NCI-H2107 (cell line): ENCODE data around the gene CACNA2D4.

Source experiments
- DNase-seq: peaks from one replicate; lab custom pipeline; 2025; lab: John Stamatoyannopoulos, UW

CACNA2D4 gene

DNA sequence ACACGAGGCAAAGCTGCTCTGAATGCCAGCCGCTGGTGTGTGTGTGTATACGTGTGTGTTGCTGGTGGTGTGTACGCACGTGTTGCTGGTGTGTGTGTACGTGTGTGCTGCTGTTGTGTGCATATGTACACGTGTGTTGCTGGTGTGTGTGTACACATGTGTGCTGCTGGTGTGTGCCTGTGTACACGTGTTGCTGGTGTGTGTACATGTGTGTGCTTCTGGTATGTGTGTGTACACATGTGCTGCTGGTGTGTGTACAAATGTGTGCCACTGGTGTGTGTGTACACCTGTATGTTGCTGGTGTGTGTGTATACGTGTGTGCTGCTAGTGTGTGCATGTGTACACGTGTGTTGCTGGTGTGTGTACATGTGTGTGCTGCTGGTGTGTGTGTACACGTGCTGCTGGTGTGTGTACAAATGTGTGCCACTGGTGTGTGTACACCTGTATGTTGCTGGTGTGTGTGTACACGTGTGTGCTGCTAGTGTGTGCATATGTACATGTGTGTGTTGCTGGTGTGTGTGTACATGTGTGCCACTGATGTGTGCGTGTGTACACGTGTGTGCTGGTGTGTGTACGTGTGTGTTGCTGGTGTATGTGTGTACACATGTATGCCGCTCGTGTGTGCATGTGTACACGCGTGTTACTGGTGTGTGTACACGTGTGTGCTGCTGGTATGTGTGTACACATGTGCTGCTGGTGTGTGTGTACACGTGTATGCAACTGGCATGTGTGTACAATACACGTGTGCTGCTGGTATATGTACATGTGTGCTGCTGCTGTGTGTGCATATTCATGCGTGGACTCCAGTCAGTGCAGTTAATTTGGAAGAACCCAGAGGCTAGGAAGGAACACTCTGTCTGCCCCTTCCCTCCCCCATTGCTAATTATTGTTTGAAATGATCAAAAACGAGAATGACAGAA is 47.2 kb downstream of the CACNA2D4 start:
- DNase-seq = no peak

DNA sequence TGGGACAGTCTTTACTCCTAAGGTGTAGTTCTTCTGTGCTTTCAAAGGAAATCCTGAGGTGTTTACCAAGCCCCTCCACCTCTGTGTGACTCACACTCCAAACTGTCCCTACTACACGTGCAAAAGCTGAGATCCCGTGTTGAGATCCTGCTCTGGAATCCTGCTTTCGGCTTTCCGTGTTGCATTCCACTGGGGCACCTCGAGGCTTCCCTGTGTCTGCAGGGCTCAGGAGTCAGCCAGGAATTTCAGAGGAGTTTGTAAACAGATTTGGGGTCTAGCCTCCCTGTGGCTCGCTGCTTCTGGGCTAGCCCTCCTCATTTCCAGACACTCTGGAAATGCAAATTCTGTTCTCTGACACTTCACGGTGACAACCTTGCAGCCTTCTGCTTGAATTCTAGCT is 48.4 kb downstream of the CACNA2D4 start:
- no peak for DNase-seq

DNA sequence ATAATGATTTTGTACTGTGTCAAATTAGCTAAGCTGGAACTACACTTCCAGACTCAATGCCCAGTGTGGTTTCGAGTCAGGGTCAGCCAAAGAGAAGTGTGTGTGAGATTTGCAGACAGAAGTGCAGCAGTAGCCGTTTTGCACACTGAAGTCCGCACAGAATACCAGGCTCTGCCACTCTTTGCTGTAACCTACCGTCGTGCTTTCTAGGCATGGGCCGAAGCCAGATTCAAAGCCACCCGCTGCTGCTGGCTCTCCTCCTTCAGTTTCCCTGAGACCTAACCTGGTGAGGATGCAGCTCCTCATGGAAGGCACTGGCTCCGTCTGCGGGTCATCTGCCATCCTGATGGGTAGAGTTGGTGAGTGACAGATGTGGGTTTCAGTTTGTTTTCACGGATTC is 49.3 kb downstream of the CACNA2D4 start:
- no peak for DNase-seq

- DNase-seq = no peak
Measured at GRCh38 chr12:1865284-1865866, 53.1 kb downstream of the CACNA2D4 start.

- DNase-seq = no peak
Measured at GRCh38 chr12:1864867-1865266, 53.6 kb downstream of the CACNA2D4 start.

- DNase-seq = no peak
Measured at GRCh38 chr12:1864456-1864855, 54.0 kb downstream of the CACNA2D4 start.

- DNase-seq = no peak
Measured at GRCh38 chr12:1863823-1864222, 54.6 kb downstream of the CACNA2D4 start.

GRCh38 chr12:1862973-1863372 is 55.5 kb downstream of the CACNA2D4 start:
- no peak for DNase-seq

GRCh38 chr12:1859643-1860042 is 58.8 kb downstream of the CACNA2D4 start:
- DNase-seq = no peak

- no peak for DNase-seq
Measured at GRCh38 chr12:1858456-1858855, 60.0 kb downstream of the CACNA2D4 start.

- no peak for DNase-seq
Measured at GRCh38 chr12:1857821-1858220, 60.6 kb downstream of the CACNA2D4 start.

DNA sequence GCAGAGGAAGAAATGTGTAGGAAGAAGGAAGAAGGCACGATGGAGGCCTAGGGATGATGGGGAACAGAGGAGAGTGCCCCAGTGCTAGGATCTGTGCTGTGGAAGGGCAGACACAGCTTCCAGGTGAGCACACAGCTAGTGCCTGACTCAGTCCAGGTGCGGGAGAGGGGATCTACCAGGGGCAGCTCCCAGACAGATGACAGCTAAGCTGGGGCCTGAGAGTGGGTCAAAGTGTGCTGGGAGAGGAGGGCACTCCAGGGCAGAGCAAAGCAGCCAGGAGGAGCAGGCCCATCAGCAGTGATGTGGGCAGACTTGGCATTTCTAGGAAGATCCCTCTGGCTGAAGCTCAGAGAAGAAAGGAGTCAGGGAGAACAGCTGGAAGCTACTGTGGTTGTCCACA is 61.4 kb downstream of the CACNA2D4 start:
- no peak for DNase-seq

DNA sequence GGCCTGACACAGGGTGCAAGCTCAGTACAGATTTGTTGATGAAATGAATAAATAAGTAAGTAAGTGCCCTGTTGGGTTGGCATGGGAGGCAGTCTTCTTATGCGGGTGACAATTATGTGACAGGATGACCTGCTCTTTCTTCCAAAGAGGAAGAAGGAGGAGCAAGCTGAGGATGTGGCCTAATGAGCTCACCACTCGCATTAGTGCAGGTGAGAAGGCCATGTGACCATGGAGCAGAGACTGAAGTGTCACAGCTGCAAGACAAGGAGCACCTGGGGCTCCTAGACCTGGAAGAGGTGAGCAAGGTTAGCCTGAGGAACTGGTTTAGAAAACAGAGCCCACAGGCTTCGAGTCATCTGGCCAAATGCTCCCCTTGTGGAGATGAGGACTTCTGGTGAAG is 63.2 kb downstream of the CACNA2D4 start:
- no peak for DNase-seq

DNA sequence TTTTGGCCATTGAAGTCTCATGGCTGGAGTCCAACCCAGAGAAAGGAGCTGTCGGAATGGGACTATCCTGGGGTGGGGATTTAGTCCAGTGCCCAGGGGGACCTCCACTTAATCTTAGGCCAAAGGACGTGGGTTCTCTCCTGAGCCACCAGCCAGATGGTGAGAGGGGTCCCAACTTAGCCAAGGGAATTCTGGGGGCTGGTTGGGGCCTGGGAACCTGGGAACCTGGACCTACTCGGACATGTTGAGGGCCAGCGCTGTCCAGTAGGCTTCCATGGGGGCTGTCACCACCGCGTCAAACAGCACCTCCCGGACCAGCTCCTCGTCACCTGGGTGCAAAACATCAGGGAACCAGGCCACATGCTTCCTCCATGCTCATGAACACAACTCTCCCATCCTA is 64.7 kb downstream of the CACNA2D4 start:
- DNase-seq = no peak

DNA sequence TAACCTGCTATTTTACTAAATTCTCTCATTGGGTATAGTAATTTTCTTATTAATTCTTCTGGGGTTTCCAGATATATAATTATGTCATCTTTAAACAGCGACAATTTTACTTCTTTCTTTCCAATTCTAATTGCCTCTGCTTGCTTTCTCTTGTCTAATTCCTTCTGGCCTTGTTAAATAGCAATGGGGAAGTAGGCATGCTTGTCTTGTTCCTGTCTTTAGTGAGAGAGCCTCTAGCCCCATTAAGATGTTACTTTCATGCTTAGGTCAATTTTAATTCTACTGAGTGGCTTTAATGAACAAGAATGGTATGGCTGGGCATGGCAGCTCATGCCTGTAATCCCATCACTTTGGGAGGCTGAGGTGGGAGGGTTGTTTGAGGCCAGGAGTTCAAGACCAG is 66.4 kb downstream of the CACNA2D4 start:
- no peak for DNase-seq

- no peak for DNase-seq
Measured at GRCh38 chr12:1851151-1851701, 67.2 kb downstream of the CACNA2D4 start.

DNA sequence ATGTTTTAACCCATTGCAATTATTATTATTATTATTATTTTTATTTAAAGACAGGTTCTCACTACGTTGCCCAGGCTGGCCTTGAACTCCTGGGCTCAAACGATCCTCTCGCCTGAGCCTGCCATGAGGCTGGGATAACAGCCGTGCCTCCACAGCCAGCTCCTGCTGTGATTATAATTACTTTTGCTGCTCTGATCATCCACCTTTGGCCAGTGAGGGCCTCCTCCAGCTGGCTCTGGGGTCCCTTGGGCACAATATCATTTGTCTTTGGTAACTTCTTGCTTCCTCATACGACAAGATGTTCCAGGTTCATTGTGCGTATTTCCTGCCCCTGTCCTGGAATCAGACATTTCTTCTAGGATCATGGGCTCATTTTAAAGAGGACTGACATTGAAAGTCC is 69.7 kb downstream of the CACNA2D4 start:
- no peak for DNase-seq

DNA sequence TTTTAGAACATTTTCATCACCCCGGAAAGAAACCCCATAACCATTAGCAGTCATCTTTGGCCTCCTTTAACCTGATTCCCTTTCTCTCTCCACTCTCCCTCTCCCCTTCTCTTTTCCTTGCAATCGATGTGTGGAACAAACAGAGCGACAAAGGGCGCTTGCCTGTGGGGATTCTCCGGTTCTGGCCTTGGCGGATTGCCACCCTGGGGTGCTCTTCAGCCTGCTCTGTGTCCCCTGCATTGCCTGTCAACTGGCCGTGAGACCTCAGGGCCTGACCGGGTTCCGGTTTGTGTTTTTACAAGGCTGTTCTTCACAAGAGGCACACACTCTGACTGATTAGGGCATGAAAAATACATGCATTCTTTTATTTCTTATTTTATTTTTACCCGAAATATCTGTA is 70.3 kb downstream of the CACNA2D4 start:
- no peak for DNase-seq

GRCh38 chr12:1847411-1847810 is 71.0 kb downstream of the CACNA2D4 start:
- no peak for DNase-seq

- DNase-seq = no peak
Measured at GRCh38 chr12:1846421-1847405, 71.7 kb downstream of the CACNA2D4 start.

DNA sequence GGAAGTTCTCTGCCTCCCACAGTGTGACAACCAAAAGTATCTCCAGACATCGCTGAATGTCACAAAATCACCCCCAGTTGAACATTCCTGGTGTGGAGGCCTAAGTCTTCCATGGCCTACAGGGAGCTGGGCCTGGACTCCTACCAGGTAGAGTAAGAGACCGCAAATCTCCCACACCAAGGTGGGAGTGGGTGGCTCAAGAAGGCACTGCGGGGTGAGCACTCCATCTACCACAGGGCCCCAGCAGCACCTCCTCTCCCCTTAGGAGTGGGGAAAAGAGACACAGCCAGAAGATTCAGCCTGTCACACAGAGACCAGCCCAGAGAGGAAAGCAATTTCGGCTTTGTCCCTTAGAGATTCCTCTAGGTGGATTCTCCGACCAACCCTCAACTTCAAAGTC is 72.6 kb downstream of the CACNA2D4 start:
- DNase-seq = no peak

DNA sequence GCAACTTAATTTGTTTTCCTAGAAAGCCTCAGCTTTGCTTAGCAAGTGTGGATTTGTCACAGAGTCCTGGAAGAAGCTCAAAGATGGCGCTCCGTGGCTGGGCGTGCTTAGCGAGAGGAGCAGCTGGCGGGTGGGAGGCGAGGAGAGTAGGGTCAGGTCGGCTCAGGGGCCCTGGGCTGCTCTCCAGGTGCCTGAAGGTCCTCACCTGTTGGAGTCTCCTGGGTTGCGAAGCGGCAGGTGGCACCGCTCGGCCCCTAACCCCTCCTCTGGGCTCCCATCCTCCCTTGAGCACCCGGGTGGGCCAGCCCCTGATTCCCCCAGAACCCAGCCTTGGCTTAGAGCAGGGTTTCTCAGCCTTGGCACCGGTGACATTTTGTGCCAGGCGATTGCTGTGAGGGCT is 73.0 kb downstream of the CACNA2D4 start:
- DNase-seq = no peak
